Endothelial cell of umbilical vein (primary cell): Measurements from ENCODE around the gene DPP10. TPM values are rescaled to one million over a fixed set of nuclear protein-coding genes. Genes with fewer than 3 reads are reported as not detected.

Source experiments
- BruUV-seq: library from RNA; stranded (reverse); fragments of 400-500 nt; replicated peaks from 2 replicates; lab custom pipeline; 2021; lab: Mats Ljungman, UMichigan
- CTCF ChIA-PET: fragments of 300-600, 350-600 bp; sonication (Branson Sonifier 250); formaldehyde crosslinking; loops from one replicate; lab custom pipeline; 2021; ENCODE audit warnings: antibody characterized with exemption, inconsistent platforms; lab: Charles Lee
- POLR2A ChIA-PET: fragments of 300-600, 350-600 bp; sonication (Branson Sonifier 250); formaldehyde crosslinking; loops from one replicate; lab custom pipeline; 2021; ENCODE audit warnings: antibody characterized with exemption, inconsistent platforms; lab: Charles Lee
- DNase-seq: peaks from one replicate; pipeline ENCODE4 v3.0.0-alpha.2; 2011; ENCODE audit warnings: low read depth, low spot score
- FAIRE-seq: peaks from 2 replicates; lab custom pipeline; 2011; peaks lifted over from hg19 to GRCh38; lab: Jason Lieb, UNC
- H2AFZ ChIP-seq: 2 replicates; pipeline ENCODE4 v1.6.0; 2012; ENCODE audit warnings: low read depth, low read length, control low read depth, inconsistent platforms
- H3K27ac ChIP-seq: 2 replicates; pipeline ENCODE4 v1.5.1; 2011; ENCODE audit warnings: low read depth, mild to moderate bottlenecking, control low read depth, low read length, moderate library complexity; ENCODE audit not compliant: insufficient read depth
- H3K27me3 ChIP-seq, 2 experiments: 2 replicates each; pipeline versions ENCODE4 v1.6.0 to v1.6.1; 2011; ENCODE audit warnings: low read length in 2 of 2, mixed read lengths in 1 of 2; ENCODE audit not compliant: control insufficient read depth in 2 of 2, insufficient read depth in 2 of 2
- H3K36me3 ChIP-seq, 2 experiments: 2 replicates in 1 of 2; 3 replicates in 1 of 2; pipeline ENCODE4 v1.5.1; 2011; ENCODE audit warnings: low read length in 2 of 2, mild to moderate bottlenecking in 1 of 2, moderate library complexity in 1 of 2; ENCODE audit not compliant: control insufficient read depth in 2 of 2, insufficient read depth in 2 of 2; ENCODE audit errors: extremely low read depth in 1 of 2
- H3K4me1 ChIP-seq: 3 replicates; pipeline ENCODE4 v1.5.1; 2011; ENCODE audit warnings: mild to moderate bottlenecking, low read length; ENCODE audit not compliant: control insufficient read depth, insufficient read depth; ENCODE audit errors: extremely low read depth
- H3K4me2 ChIP-seq: 2 replicates; pipeline ENCODE4 v1.6.1; 2011; ENCODE audit warnings: low read length, control low read depth, mixed read lengths; ENCODE audit not compliant: insufficient read depth
- H3K4me3 ChIP-seq, 3 experiments: fragments of 200-600 bp in 1 of 3; sonication (generic), shearing (Covaris generic) in 1 of 3; replicated peaks in 1 of 3; 2 replicates each; pipeline ENCODE4 v1.5.1; 2011 to 2016; ENCODE audit warnings: control low read depth in 3 of 3, low read length in 3 of 3, mild to moderate bottlenecking in 2 of 3, inconsistent platforms in 1 of 3, low read depth in 1 of 3, moderate library complexity in 1 of 3; ENCODE audit not compliant: insufficient read depth in 1 of 3
- H3K79me2 ChIP-seq: 2 replicates; pipeline ENCODE4 v1.6.0; 2012; ENCODE audit warnings: low read length, inconsistent platforms; ENCODE audit not compliant: control insufficient read depth, insufficient read depth
- H3K9ac ChIP-seq: replicated peaks from 2 replicates; pipeline ENCODE3; 2011; ENCODE audit warnings: low read length, control low read depth; ENCODE audit not compliant: insufficient read depth; ENCODE audit errors: extremely low read depth
- H3K9me1 ChIP-seq: replicated peaks from 3 replicates; pipeline ENCODE4 v1.6.0; 2011; ENCODE audit warnings: mild to moderate bottlenecking, low read length; ENCODE audit not compliant: control insufficient read depth, insufficient read depth; ENCODE audit errors: extremely low read depth
- H3K9me3 ChIP-seq: replicated peaks from 2 replicates; pipeline ENCODE4 v1.5.1; 2012; ENCODE audit warnings: low read length, inconsistent platforms; ENCODE audit not compliant: control insufficient read depth, insufficient read depth
- H4K20me1 ChIP-seq: replicated peaks from 2 replicates; pipeline ENCODE3; 2011; ENCODE audit warnings: mild to moderate bottlenecking, low read length; ENCODE audit not compliant: control insufficient read depth, insufficient read depth; ENCODE audit errors: extremely low read depth
- EZH2 ChIP-seq: IDR thresholded peaks from 2 replicates; pipeline ENCODE4 v1.6.1; 2012; ENCODE audit warnings: borderline replicate concordance, low read depth, mild to moderate bottlenecking, moderate library complexity, low read length, inconsistent platforms; ENCODE audit not compliant: severe bottlenecking
- FOS ChIP-seq: IDR thresholded peaks from 2 replicates; pipeline ENCODE4 v1.6.1; 2011; ENCODE audit warnings: mild to moderate bottlenecking, low read length, moderate library complexity, borderline replicate concordance; ENCODE audit not compliant: insufficient read depth
- GATA2 ChIP-seq: IDR thresholded peaks from 2 replicates; pipeline ENCODE4 v1.7.0; 2011; ENCODE audit warnings: low read depth, mild to moderate bottlenecking, moderate library complexity, mixed read lengths, low read length; ENCODE audit not compliant: insufficient read length, insufficient read depth
- JUN ChIP-seq: IDR thresholded peaks from 2 replicates; pipeline ENCODE4 v1.6.1; 2011; ENCODE audit warnings: borderline replicate concordance, low read depth; ENCODE audit not compliant: insufficient read length, insufficient read depth
- MAX ChIP-seq: IDR thresholded peaks from 2 replicates; pipeline ENCODE4 v1.6.1; 2011; ENCODE audit not compliant: insufficient read depth, insufficient read length
- MYC ChIP-seq: IDR thresholded peaks from one replicate; pipeline ENCODE4 v1.6.1; 2011; ENCODE audit warnings: mild to moderate bottlenecking, low read depth, low read length
- POLR2A ChIP-seq: IDR thresholded peaks from 2 replicates; pipeline ENCODE4 v1.6.1; 2012; ENCODE audit warnings: low read depth, mild to moderate bottlenecking, control low read depth, low read length
- POLR2AphosphoS5 ChIP-seq: IDR thresholded peaks from 2 replicates; pipeline ENCODE4 v1.6.1; 2012; ENCODE audit warnings: low read depth, mild to moderate bottlenecking, control low read depth, low read length, moderate library complexity; ENCODE audit not compliant: insufficient read depth
- dilution Hi-C: fragments of 300-500 bp; cut with MboI; formaldehyde crosslinking; loops from one replicate; pipeline ENCODE4 v1.15.0; 2019; ENCODE audit warnings: low sequenced_read_pairs; ENCODE audit not compliant: extremely low pct_ligation_motif_present
- intact Hi-C: fragments of 100-400 bp; cut with micrococcal nuclease; formaldehyde crosslinking; loops from one replicate; pipeline ENCODE4 v1.10.0; 2022
- polyA plus RNA-seq, 4 experiments: library from polyadenylated mRNA; depleted of rRNA in 3 of 4; stranded (reverse) in 3 of 4; unstranded in 1 of 4; fragments of >200 nt; gene quantifications; 2 replicates each; pipeline versions ENCODE4 v1.2.1 to v1.2.3, GENCODE V29; 2011 to 2012; ENCODE audit warnings: missing spikeins in 1 of 4
- total RNA-seq: library from RNA; stranded (reverse); gene quantifications from 2 replicates; pipeline ENCODE4 v1.2.3, GENCODE V29; 2021
- TF ChIP-seq, protein P1 (sequence below), 2 donors: IDR thresholded peaks; 1 replicate in 1 of 2; 2 replicates in 1 of 2; pipeline ENCODE4 v1.5.1; 2011; ENCODE audit warnings: low read length in 2 of 2, mild to moderate bottlenecking in 2 of 2, moderate library complexity in 2 of 2, control low read depth in 1 of 2, inconsistent platforms in 1 of 2, low read depth in 1 of 2; ENCODE audit not compliant: insufficient read depth in 1 of 2; ENCODE audit errors: extremely low read depth in 1 of 2

The DPP10 gene
- total and polyA plus RNA-seq, 2 donors (not counting 3 experiments of a cell fraction or from before 2014, with no cell fraction given) = not detected

DNA sequence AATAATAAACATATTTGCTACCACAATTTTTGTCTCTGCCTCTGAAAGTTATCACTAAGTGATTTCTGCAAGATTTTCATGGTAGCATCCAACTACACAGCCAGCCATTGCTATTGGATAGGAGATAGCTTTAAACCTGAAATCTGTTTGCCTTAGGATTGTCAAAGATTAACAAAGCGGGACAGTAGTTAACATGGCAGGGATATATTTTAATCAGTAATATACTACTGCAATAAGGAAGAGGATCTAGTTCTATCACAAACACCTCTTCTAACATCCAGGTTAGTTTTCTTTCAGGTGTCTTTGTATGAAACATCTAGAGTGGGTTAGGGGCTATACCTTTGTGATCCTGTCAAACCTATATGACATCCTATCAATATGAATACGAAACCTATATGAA lies 641.3 kb downstream of the DPP10 start:
- H3K79me2 ChIP-seq = no peaks in the 10 kb centered on the region
- FAIRE-seq (no peak), DNase-seq (no peak)
- intact Hi-C loops (no loop called here), dilution Hi-C loops (no loop called here)
- no peaks in the 10 kb centered on the region for H4K20me1 ChIP-seq
- H3K36me3 ChIP-seq = no peaks in the 10 kb centered on the region
- H3K27me3 ChIP-seq = no peaks in the 10 kb centered on the region
- no peak overlapping the region for H2AFZ ChIP-seq
- ChIA-PET CTCF (no interaction called here), POLR2A (no interaction called here)
- no peak overlapping the region for H3K27ac ChIP-seq
- BruUV-seq = no TSS peak
- no peak overlapping the region for H3K9ac ChIP-seq
- TF ChIP-seq, protein P1, sequence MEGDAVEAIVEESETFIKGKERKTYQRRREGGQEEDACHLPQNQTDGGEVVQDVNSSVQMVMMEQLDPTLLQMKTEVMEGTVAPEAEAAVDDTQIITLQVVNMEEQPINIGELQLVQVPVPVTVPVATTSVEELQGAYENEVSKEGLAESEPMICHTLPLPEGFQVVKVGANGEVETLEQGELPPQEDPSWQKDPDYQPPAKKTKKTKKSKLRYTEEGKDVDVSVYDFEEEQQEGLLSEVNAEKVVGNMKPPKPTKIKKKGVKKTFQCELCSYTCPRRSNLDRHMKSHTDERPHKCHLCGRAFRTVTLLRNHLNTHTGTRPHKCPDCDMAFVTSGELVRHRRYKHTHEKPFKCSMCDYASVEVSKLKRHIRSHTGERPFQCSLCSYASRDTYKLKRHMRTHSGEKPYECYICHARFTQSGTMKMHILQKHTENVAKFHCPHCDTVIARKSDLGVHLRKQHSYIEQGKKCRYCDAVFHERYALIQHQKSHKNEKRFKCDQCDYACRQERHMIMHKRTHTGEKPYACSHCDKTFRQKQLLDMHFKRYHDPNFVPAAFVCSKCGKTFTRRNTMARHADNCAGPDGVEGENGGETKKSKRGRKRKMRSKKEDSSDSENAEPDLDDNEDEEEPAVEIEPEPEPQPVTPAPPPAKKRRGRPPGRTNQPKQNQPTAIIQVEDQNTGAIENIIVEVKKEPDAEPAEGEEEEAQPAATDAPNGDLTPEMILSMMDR (IDR thresholded peaks at IDR 0.05; ENCODE audit: extremely low read depth in 1 of 2, insufficient read depth in 1 of 2, low read depth in 1 of 2, low read length in 2 of 2) = no peak
- TF ChIP-seq POLR2AphosphoS5 (no peak), EZH2 (no peak), POLR2A (no peak), FOS (no peak), GATA2 (no peak), MAX (no peak), MYC (no peak), JUN (no peak)
- no peak overlapping the region for H3K4me2 ChIP-seq
- H3K9me3 ChIP-seq = peaks cover 4% of the 10 kb centered on the region
- H3K4me3 ChIP-seq = no peak overlapping the region
- H3K4me1 ChIP-seq = no peaks in the 10 kb centered on the region
- no peaks in the 10 kb centered on the region for H3K9me1 ChIP-seq
